NB4 (cell line): ENCODE measurements around the gene PGA3.
"Not testable (repeated sequence)": the region's sequence is repeated elsewhere in the genome, so short reads cannot be mapped to it uniquely, and the experiment has no call there.

ENCODE experiments used
- POLR2A ChIP-seq: IDR thresholded peaks from 2 replicates; pipeline ENCODE4 v1.6.1; 2011; ENCODE audit warnings: mild to moderate bottlenecking; ENCODE audit not compliant: insufficient read length; ENCODE audit errors: extremely low read depth
- TF ChIP-seq, protein P1 (sequence below): IDR thresholded peaks from 2 replicates; pipeline ENCODE4 v1.6.1; 2011; ENCODE audit warnings: low read depth, low read length
- TF ChIP-seq, protein P2 (sequence below): IDR thresholded peaks from one replicate; pipeline ENCODE4 v1.5.1; 2012; ENCODE audit warnings: low read depth, low read length

DNA sequence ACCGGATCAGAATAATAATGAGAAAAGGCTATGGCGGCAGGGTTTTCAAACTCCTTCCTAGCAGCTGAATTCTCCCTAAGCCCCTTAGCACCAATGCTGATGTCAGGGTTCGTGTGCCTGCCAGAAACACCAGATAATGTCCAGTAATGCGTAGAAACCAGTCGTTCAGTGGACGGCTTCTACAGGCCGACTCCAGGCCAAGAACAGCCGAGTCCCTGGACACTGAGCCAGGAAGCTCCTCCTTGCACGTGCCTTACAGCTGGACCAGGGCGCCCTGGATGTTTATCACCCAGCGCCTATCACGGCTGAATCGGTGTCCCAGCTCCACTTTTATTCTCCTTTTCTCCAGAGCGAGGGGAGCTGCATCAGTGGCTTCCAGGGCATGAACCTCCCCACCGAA lies 27.7 kb downstream of the PGA3 start:
- TF ChIP-seq, protein P1, sequence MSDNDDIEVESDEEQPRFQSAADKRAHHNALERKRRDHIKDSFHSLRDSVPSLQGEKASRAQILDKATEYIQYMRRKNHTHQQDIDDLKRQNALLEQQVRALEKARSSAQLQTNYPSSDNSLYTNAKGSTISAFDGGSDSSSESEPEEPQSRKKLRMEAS = not testable (repeated sequence)
- TF ChIP-seq, protein P2, sequence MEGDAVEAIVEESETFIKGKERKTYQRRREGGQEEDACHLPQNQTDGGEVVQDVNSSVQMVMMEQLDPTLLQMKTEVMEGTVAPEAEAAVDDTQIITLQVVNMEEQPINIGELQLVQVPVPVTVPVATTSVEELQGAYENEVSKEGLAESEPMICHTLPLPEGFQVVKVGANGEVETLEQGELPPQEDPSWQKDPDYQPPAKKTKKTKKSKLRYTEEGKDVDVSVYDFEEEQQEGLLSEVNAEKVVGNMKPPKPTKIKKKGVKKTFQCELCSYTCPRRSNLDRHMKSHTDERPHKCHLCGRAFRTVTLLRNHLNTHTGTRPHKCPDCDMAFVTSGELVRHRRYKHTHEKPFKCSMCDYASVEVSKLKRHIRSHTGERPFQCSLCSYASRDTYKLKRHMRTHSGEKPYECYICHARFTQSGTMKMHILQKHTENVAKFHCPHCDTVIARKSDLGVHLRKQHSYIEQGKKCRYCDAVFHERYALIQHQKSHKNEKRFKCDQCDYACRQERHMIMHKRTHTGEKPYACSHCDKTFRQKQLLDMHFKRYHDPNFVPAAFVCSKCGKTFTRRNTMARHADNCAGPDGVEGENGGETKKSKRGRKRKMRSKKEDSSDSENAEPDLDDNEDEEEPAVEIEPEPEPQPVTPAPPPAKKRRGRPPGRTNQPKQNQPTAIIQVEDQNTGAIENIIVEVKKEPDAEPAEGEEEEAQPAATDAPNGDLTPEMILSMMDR = not testable (repeated sequence)
- not testable (repeated sequence) for TF ChIP-seq POLR2A
